A549 treated with GW870086 at 1 μM for 4 hours (cell line): ENCODE results near the gene MRPL42. TPM values are rescaled to one million over a fixed set of nuclear protein-coding genes. Genes with fewer than 3 reads are reported as not detected.

Experiments
- total RNA-seq: library from RNA; stranded (reverse); fragments of 200-300 nt; extraction: Qiagen RNA extraction; gene quantifications from 5 replicates; pipeline ENCODE4 v1.2.3, GENCODE V29; 2022; ENCODE audit warnings: low read depth

The MRPL42 gene
- total RNA-seq = 47.4 to 55.8 TPM (median 50.2 TPM) in 5 replicates

DNA sequence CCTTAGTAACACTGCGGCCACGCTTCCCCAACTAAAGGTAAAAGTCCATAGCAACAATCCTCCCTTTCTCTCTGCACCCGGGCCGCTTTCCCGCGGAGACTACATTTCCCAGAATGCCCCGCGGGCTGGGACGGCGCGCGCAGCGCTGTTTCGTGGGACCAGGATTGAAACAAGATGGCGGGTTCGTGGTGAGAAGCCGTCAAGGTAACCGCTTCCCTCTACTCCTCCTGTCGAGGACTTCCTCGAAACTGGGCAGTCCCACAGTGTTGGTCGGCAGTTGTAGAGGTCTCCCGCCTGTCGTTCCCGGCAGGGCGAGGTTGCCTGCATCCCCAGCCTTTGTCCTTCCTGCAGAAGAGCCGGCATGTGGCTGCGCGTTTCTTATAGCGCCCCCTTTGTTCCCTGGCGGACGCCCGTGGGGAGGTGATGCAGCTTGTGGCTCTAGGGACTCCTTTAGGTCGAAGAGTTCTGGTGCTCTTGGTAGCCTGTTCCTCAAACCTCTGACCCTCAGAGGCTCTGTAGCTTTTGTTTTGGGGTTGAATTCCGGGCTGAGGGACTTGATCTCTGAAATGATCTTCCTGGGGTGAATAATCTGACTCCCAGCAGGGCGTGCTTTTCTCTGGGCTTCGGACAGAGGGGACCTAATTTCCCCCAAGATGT is at the start of gene MRPL42:
Gene MRPL42, plus strand, starts transcription at position 164 of the 657 bp plus-strand sequence. CDS start 1,772 bp downstream, outside the sequence.

DNA sequence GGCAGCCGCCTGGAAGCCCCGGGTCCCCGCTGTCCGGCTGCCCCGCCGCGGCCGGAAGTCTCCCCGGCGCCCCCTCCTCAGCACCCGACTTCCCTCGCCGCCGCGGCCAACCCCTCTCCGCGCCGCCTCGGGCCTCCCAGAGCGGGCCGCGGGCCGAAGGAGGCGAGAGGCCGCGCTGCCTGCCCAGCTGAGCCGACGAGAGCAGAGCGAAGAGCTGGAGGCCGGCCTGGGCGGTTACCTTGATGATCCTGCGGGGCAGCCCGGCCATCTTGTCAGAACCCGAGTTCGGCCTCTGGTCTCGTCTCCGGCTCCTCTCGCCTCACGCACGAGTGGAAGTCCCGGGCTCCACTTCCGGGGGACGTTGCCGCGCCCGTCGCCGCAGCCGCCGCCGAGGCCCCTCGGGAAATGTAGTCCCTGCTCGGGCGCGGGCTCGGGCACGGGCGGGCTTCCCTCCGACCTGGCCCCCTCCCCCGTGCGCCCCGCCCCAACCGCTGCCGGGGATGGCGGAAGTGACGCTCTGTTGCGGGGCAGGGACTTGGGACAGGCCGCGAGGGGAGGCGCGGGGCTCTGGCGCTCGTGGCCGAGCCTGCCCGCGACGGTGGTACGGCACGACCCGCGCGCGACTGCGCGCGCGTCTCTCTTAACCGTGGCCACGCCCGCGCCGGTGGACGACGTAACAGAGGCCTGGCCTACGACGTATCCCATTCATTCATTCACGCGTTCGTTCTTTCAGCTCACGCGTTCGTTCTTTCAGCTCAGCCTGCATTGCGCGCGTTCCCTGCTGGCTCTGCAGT is 25.5 kb upstream of the MRPL42 start, which contains the start of gene UBE2N:
Gene UBE2N, minus strand, starts transcription at position 331 of the 794 bp plus-strand sequence. Its CDS starts 63 bp downstream, at position 268.

Other genes starting within 250 kb of the MRPL42 start
- 24.0 to 33.3 TPM (median 30.1 TPM) in 5 replicates for gene NUDT4, start 89.6 kb upstream of the MRPL42 start, total RNA-seq
- gene UBE2N, start 25.6 kb upstream of the MRPL42 start, total RNA-seq = 147 to 186 TPM (median 163 TPM) in 5 replicates
- gene SOCS2, start 105.2 kb downstream of the MRPL42 start, total RNA-seq = 15.9 to 19.2 TPM (median 17.9 TPM) in 5 replicates
- gene CRADD, start 209.9 kb downstream of the MRPL42 start, total RNA-seq = 9.0 to 13.8 TPM (median 10.9 TPM) in 5 replicates